ENCODE results near the gene PA2G4. TPM values are rescaled to one million over a fixed set of nuclear protein-coding genes. Genes with fewer than 3 reads are reported as not detected.
"Not testable (repeated sequence)": the region's sequence is repeated elsewhere in the genome, so short reads cannot be mapped to it uniquely, and the experiment has no call there.

The PA2G4 gene
- total and polyA plus RNA-seq, 4 donors = 56.8 to 148 (median 68.6) TPM

- peak within 1 kb of the TSS; percentile 93 to 96 for H3K27ac ChIP-seq (ENCODE audit: low read depth in 1 of 2, low read length in 2 of 2)
- WGBS = under 1% methylated on average over 34 of the region's 34 CpGs
- no peaks in the 10 kb centered on the region for H3K9me3 ChIP-seq (ENCODE audit: control insufficient read depth in 4 of 4, low read length in 3 of 4)
- TF ChIP-seq ZBTB33 (IDR thresholded peaks at IDR 0.05) (peak; percentile 49), ATF3 (IDR thresholded peaks at IDR 0.05) (peak; percentile 66), YY1 (IDR thresholded peaks at IDR 0.05) (peak; percentile 98), JUND (IDR thresholded peaks at IDR 0.05) (peak; percentile 41 to 55), GABPA (IDR thresholded peaks at IDR 0.05 in 1 of 2, conservative IDR thresholded peaks at IDR 0.05 in 1 of 2) (peak; percentile 96), EGR1 (IDR thresholded peaks at IDR 0.05; ENCODE audit: low read depth in 2 of 2) (peak; percentile 21 to 49), HNF4G (IDR thresholded peaks at IDR 0.05) (no peak), RAD21 (IDR thresholded peaks at IDR 0.05) (peak in 1 of 2 donors; percentile 33), SP1 (IDR thresholded peaks at IDR 0.05) (peak; percentile 69), FOXA2 (IDR thresholded peaks at IDR 0.05) (no peak), CTCF (IDR thresholded peaks at IDR 0.05; ENCODE audit: low read depth, low read length, missing input control) (no peak), HNF4A (conservative IDR thresholded peaks at IDR 0.05) (peak; percentile 52 to 61), REST (IDR thresholded peaks at IDR 0.05) (peak; percentile 95), FOXA1 (IDR thresholded peaks at IDR 0.05) (peak; percentile 28), TAF1 (conservative IDR thresholded peaks at IDR 0.05) (peak; percentile 92), NR2F2 (IDR thresholded peaks at IDR 0.05) (peak; percentile 60), RXRA (IDR thresholded peaks at IDR 0.05) (peak; percentile 4 to 35)
- TF ChIP-seq, protein P1, sequence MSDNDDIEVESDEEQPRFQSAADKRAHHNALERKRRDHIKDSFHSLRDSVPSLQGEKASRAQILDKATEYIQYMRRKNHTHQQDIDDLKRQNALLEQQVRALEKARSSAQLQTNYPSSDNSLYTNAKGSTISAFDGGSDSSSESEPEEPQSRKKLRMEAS (IDR thresholded peaks at IDR 0.05) = peak; percentile 49
- peak within 1 kb of the TSS; percentile 49 to 97 (median 95) for H3K4me3 ChIP-seq (ENCODE audit: low read depth in 1 of 3, low read length in 3 of 3)
- peak; percentile 98 for DNase-seq (ENCODE audit: low spot score)
- no peaks in the 10 kb centered on the region for H3K27me3 ChIP-seq (ENCODE audit: control insufficient read depth in 4 of 4, insufficient read depth in 4 of 4, low read length in 3 of 4)
- peak within 1 kb of the TSS; percentile 69 to 98 for H3K9ac ChIP-seq (ENCODE audit: low read depth in 1 of 2, low read length in 2 of 2)
- peaks cover 22 to 40% (median 30%) of the 10 kb centered on the region in 4 donors for H3K4me1 ChIP-seq (ENCODE audit: control insufficient read depth in 4 of 4, insufficient read depth in 4 of 4, low read length in 3 of 4)
- H3K36me3 ChIP-seq (ENCODE audit: control insufficient read depth in 4 of 4, insufficient read depth in 3 of 4, low read depth in 1 of 4, low read length in 3 of 4) = peaks cover 3 to 19% (median 11%) of the 10 kb centered on the region in 4 donors
These were observed 12.1 kb downstream of the PA2G4 start, which contains the start of gene RPL41 for GRCh38 chr12:56116267-56117081. Gene RPL41 (plus strand): TSS chr12:56116633.

- peak overlapping the region; percentile 69 to 98 for H3K9ac ChIP-seq (ENCODE audit: low read depth in 1 of 2, low read length in 2 of 2)
- peaks cover 0 to 13% (median 6%) of the 10 kb centered on the region in 4 donors for H3K36me3 ChIP-seq (ENCODE audit: control insufficient read depth in 4 of 4, insufficient read depth in 3 of 4, low read depth in 1 of 4, low read length in 3 of 4)
- not testable (repeated sequence) for DNase-seq (ENCODE audit: low spot score); H3K9me3 ChIP-seq (ENCODE audit: control insufficient read depth in 4 of 4, low read length in 3 of 4); H3K27me3 ChIP-seq (ENCODE audit: control insufficient read depth in 4 of 4, insufficient read depth in 4 of 4, low read length in 3 of 4)
- peak overlapping the region; percentile 93 to 96 for H3K27ac ChIP-seq (ENCODE audit: low read depth in 1 of 2, low read length in 2 of 2)
- peaks cover 29 to 47% (median 37%) of the 10 kb centered on the region in 4 donors for H3K4me1 ChIP-seq (ENCODE audit: control insufficient read depth in 4 of 4, insufficient read depth in 4 of 4, low read length in 3 of 4)
- H3K4me3 ChIP-seq (ENCODE audit: low read depth in 1 of 3, low read length in 3 of 3) = peak overlapping the region; percentile 49 to 97 (median 95)
- WGBS = 3% methylated on average over 12 of the region's 16 CpGs
These were observed 12.8 kb downstream of the PA2G4 start for GRCh38 chr12:56117082-56117706.

All from liver (tissue), 9 donors.